Smooth muscle cell of trachea (primary cell): ENCODE data around the gene FAM174B. TPM values are rescaled to one million over a fixed set of nuclear protein-coding genes. Genes with fewer than 3 reads are reported as not detected.

Source experiments
- total RNA-seq: library from RNA; depleted of rRNA; stranded (reverse); fragments of >200 nt; gene quantifications from 2 replicates; pipeline ENCODE4 v1.2.1, GENCODE V29; 2014

The FAM174B gene
- 1.2 and 2.8 TPM in 2 replicates for total RNA-seq

DNA sequence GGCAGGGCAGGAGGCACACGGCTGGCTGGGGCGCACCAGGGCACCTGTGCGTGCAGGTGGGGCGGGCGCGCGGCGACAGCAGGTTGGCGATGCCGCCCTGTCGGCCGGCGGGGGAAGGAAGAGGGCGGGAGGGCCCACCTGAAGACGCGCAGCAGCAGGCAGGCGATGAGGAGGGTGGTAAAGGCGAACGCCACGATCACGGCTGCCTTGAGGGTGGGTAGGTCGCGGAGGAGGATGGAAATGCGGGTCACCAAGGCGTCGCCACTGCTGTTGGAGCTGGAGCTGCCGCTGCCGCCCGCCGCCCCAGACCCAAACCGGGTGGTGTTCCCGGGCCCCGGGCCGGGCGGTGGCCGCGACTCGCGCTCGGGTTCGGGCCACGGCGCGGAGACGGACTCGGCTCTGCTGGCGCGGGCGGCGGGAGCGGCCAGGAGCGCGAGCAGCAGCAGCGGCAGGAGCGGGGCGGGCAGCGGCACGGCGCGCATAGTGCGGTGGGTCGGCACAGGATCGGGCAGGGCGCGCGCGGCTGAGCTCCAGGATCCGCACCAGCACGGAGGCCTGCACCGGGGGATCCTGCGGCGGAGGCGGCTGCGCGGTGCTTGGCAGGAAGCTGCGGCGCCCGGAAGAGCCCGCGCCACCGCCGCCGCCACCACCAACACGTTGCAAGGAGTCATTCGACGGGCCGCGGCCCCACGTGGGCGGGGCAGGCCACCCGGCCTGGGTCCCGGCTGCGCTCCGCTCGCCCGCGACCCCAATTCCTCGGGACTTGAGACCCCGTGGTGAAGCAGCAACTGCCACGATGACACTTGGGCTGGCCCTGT, at the start of gene FAM174B:
TSS of gene FAM174B (minus strand) at position 598 of the 818 bp plus-strand sequence.

Other genes with a start within 250 kb of the FAM174B start
- gene CHD2, start 244.5 kb upstream of the FAM174B start, total RNA-seq: 73.1 and 101 TPM in 2 replicates